Stimulated activated CD8-positive, alpha-beta memory T cell treated with anti-CD3 and anti-CD28 coated beads, Interleukin-15, amount 100 ng/mL, for 48 hours (primary cell): ENCODE measurements around the gene HS6ST1.

Source experiments
- DNase-seq, 2 donors: peaks; one replicate each; pipeline ENCODE4 v3.0.0-alpha.2; 2020; ENCODE audit warnings: low read depth in 2 of 2

Gene HS6ST1

DNA sequence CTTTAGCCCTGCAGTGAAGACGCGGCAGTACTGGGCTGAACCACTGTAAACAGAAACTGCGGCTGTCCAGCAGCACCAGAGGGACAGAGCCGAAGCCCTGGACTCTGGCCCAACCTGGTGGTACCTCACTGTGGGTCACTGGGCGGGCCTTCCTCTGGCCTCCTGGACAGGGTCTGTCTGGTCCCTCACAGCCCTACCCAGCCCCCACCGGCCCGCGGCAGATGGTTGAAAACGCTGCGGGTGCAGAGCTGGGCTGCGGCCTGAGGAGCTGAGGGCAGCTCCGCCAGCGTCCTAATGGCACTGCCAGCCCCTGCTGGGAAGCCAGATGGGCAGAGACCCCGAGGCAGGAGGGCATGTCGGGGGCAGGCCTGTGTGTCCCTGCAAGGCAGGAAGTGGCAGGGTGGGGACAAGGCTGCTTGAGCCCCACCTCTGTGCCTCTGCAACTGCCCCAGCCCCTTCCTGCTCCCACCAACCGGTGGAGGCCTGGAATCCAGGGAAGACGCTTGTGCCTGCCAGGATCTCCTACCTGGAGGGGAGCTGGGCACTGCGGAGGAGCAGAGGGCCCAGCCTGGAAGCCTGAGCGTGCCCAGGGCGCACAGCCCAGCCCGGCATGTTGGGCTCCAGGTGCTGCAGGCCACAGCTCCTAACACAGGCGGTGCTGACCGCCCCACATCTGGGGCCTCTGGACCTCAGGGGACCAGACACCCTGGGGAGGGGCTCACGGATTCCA is 36.3 kb downstream of the HS6ST1 start:
- DNase-seq: no peak

DNA sequence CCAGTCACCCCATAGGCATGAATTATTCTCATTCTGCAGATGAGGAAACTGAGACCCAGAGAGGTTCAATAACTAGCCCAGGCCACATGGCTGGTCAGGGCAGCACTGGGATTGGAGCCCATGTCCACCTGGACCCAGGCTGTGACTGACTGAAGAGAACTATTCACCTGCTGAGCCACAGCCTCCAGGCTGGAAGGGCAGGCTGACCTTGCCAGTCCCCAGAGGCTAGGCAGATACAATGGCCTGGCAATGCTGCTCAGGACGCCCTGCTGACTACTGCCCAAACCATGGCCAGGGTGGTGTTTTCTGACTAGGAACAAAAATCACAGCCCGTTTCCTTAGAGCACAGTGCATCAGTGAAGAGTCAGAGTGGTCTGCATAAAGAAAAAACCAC is 36.8 kb downstream of the HS6ST1 start:
- no peak for DNase-seq

DNA sequence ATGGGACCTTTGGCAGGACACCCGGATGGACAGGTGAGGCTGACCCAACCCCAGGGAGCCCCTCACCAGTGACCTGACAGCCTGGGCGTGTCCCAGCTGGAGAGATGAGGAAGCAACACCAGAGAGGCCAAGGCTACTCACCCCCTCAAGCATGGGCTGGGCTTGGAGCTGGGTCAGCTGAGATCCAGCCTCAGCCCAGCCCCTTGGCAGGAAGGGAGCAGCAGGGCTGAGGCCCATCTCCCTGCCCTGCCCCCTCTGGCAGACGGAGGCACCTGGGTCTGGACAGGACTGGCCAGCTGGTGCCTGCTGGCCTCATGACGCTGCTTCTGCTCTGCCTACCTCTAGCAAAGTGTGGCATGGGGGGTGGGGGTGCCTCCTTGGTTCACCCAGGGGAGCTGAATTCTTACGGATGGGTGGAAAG is 37.8 kb downstream of the HS6ST1 start:
- DNase-seq: no peak

DNA sequence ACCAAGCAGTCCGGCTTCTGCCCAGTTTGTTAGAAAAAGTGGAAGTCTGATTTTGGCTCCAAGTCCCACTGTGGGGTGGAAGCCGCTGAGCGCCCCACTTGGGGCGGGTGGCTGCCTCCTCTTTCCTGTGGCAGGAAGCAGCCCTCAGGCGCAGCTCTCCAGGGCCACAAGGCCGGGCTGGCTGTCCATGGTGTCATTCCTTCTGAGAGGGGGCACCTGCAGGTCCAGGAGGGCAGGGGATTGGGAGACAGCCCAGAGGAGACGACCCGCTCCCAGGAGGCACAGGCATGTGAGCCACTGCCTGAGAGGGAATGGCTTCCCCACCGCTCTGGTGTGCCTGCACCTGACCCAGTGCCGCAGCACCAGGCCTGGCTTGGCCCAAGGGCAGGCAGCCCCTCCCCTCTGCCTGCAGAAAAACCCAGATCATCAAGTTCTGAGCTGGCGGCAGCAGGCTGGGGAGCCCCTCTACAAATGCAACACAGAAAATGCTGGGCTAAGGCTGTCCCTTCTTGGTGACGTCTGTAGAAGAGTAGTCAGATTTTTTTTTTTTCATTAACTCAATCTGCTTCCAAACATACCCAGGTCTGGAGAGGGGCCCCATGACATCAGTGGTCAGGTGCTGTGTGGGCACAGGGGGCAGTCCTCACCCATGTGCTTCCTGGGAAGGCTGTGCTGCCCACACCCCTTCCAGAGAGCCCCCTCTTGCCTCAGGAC is 38.4 kb downstream of the HS6ST1 start:
- DNase-seq: no peak

DNA sequence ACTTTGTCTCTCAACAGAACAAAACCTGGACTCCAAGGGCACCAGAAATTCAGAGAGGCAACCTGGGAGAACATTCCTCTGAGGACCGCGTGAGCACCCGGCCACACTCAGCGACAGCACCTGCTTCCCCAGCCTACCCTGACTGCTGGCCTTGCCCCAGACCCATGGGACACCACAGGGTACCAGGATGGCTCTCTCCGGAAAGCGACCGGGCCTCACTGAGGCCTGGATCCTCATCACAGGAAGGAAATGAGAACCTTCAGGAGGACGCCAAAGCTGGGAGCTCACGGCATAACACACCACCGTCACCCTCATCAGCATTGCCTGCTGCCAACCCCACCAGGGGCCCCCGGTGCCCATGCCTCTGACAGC is 38.9 kb downstream of the HS6ST1 start:
- DNase-seq: no peak

DNA sequence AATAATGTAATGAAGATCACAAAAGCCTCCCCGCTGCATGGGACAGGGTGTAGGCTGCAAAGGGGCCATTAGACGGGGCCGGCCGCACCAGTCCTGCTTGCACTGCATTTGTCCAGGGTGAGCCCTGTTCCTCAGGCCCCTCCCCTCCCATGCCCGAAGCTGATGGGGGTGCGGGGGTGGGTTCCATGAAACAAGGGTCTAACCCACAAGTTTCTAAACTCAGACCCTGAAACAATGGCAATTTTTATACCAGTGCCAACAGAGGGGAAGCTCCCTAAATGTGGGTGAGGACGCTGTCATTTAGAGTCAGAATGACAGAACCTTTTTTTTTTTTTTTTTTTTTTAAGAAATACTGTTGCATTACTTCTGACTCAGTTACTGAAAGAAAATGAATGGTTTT is 39.7 kb downstream of the HS6ST1 start:
- DNase-seq: no peak

DNA sequence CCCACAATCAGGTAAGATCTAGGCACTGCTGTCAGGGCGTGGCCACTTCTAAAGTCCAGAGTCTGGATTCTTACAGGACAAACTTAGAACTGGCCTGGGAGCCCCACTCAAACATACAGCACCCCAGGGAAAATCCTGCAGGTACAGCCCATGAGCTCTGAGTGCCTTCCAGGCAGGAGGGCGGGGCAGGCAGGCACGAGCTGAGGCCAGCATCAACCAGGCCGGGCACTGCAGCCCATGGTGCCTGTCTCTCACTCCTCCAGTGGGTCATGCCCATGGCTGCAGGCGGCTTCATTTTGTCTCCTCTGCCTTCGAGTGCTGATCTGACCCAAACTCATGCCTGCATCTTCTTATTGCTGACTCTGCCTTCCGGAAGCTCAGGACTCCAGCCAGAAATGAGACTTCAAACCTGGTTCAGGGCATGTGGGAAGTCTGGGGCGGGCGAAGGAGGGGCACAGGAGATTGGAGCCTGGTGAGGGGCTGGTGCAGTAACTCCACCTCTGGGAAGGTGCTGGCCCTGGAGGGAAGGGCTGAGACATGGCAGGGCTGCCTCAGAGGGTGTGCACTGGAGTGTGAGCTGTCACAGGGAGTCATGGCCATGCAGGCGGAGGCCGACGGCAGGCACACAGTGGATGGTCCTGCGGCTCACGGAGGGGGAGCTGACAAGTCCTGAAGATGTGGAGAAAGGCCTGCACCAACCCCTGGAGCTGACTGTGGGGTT is 40.5 kb downstream of the HS6ST1 start:
- no peak for DNase-seq

DNA sequence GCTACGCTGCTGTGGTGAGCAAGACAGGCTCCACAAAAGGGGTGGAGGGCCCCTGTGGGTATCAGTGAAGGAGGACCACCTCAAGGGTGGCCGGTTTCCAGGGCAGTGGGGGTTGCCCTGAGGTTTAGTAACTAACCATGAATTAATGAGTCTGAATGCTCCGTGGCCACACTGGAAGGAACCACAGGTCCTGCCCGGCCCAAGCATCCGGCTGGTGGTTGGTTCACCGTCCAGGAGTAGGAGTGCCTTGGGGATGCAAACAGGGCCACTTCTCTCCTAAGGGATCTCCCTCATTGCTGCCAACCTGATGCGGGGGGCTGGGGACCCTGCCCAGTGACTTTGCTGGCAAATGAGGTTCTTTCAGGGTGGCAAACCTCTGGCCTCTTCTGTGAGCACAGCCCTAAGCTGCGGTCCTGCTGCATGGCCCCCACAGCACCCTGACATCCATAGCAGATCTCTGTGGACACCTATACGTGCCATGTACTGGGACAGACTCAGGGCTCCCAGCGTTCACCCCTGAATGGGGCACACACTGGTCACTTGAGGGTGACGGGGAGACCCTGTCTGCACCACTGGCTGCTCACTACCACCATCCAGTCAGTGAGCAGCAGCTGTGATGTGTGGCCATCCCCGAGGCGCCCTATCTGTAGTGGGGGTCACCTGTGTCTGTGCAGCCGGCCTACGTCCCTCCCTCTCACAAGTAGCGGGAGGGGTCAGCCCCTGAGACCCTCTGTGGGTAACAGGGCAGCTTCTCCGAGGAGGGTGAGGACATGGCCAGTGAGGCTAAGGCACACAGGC is 41.6 kb downstream of the HS6ST1 start:
- DNase-seq: no peak

DNA sequence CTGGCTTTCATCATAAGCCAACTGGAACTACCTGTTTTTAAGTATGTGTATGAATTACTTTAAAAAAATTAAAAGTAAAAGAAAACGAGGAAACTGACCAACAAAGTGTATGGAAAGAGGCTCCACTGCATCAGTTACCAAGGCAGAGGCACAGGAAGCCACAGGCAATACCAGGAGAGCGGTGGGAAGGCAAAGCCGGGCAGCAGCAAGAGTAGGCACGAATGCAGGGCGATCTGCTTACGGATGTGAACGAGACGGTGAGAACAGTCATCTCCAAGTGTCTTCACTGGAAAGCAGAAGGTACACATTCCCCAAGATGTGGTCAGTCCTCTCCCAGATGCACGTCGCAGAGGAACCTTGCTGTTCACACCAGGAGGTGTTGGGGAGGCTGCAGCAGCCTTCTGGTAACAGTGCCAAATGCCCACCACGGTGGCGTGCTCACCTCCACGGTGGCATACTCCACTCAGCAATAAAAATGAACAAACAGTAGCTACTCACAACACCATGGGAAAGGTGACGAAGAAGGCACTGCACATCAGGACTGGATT is 43.1 kb downstream of the HS6ST1 start:
- DNase-seq: no peak

DNA sequence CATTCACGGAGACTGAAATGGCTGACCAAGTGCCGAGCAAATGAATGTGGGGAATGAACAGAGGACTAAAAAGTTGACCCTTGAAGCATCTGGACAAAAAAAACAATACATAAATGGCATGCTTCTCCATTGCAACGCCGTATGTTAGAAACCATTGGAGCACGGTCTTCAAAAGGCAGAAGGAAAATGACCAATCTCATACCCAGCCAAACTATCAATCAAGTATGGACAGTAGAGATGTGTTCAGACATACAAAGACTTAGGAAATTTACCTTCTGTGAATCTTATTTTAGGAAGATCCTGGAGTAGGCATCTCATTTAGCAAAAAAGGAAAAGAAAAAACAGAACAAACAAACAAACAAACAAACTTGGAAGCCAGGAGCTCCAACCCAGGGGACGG is 44.5 kb downstream of the HS6ST1 start:
- DNase-seq: no peak

DNA sequence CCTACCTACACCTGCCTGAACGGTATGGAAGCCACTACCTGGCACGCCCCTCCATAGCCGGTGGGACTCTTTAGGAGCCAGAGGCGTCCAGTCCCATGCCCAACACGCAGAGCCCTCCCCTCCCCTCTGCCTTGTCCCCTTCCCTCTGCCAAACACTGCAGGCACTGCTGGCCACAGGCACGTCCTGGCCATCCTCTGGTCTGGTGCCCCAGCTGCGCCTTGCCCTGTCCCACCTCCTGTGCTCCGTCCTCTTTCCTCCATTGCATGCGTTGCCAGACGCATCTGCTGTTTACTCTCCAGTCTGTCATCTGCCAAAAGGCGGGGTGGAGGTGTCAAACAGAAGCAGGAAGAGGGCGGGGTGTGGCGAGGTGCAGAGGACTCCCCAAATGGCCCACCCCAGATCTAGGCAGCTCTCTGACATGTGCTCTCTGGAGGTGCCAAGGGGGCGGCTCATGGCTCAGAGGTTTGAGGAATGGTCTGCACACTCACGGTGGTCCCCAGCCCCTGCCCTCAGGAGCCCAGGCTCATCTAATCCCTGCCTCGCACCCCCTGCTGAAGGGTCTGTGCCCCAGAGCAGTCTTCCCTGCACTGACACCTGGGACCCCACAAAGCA is 45.1 kb downstream of the HS6ST1 start:
- no peak for DNase-seq

DNA sequence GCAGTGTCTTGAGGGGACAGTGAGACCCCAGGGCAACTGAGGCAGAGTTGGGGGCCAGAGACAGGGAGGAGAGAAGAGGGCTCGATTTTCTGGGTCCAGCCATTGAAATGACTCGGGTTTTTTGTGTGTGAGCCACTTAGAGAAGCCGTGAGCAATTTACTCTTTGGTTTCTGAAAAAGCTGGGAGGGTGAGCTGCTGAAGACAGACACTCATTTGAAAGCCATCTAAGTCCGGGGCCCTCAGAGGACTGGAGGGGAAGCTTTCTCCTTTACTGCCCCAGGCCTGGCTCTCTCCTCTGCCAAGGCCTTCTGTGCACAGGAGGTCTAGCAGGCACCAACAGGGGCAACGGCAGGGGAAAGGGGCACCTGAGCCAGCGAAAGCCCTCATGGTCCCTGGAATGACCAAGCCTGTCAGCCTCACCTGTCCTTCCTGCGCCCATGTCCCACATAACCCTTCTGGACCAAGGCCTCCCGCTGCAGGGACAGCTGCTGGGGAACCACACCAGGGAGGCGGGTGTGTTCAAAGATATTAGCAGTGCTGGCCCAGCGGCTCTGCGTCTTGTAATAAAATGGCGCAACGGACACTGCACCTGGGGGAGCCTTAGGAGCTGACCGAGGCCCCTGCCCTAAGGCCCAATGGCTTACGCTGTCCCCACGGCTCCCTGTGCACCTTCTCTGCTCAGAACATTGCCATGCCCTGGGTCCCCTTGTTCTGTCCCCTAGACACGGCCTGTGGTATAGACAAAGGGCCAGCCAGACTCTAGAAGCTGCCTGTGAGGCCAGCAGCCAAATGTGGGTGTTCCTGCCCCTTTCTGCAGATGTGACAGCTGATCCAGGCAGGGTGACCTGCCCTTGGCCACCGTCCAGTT is 45.8 kb downstream of the HS6ST1 start:
- DNase-seq: no peak

DNA sequence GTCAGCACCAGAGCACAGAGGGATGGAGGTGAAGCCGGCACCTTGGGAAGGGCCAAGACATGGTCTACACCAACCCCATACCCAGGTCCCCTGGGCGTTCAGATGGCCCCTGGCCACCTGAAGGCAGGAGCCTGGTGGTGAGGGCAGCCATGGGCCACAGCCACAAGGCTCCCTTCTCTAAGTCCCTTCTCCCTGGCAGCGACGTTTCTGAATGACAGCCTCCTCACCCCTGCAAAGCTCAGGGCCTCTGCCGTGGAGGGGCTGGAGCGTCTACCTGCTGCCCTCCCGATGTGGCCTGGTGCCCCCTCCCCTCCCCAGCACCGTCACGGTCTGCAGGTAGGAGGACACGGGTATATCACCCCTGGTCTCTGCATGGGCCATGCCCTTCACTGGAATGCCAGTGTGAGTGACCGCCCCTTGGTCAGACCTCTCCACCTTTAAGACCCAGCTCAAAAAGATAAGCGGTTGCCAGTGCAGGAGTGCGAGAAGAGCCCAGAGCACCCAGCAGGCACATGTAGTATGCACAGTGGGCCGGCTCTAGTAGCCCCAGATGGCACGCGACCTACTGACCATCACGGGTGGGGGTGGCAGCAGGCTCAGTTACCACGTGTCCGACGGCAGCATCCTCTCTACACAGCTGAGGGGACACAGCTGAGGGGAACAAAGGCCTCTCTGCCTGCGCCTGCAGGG is 46.6 kb downstream of the HS6ST1 start:
- DNase-seq: no peak

DNA sequence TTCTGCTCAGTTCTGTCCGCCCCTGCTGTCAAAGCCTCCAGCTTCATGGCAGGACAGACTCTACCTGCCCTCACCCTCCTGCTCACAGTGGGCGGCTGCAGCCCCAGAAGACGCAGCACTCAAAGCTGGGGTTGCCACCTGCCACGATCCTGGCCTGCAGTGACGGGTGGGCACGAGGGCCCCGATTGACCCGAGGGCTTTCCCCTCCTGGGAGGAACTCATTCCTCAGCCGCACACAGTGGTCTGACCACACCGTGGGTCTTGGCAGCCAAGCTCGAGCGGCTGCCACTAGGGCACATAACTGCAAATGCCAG is 47.1 kb downstream of the HS6ST1 start:
- no peak for DNase-seq

DNA sequence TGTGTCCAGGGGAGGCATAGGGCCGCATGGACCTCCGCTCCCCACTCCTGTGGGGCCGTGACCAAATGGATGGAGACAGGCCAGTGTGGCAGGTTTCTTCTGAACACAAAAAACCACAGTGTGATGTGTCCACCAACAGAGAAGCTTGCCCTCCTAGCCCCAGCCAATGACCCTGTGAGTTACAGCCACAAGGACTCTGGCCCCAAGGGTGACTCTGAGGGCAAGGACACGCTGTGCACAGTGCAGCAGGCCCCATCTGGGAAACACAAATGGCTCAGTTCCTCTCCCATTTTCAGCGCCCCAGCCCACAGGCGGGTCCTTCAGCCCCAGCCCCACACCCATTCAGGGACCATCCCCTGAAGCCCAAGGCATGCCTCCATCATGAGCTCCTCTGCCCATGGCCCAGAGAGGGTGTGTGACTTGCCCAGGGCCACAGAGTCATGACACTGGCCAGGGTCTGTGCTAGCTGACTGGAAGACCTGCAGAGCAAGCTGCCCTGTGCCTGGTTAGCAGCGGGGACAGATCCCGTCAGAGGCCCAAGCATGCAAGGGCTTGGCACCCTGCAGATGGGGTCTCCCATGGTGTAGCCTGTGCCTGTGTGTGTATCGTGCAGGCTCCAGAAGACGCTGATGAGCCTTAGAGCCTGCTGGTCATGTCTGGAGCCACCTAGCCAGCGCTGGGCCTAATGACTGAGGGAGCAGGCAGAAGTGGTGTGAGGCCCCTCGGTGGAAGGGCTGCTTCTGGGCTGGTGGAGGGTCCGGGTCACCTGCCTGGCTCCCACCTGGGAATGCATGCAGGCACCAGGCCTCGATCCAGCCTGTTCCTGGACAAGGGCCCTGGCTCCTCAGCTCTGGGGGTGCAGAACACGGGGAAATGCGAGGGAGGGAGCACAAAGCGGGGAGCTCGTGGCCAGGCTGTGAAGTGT is 47.7 kb downstream of the HS6ST1 start:
- DNase-seq: no peak

DNA sequence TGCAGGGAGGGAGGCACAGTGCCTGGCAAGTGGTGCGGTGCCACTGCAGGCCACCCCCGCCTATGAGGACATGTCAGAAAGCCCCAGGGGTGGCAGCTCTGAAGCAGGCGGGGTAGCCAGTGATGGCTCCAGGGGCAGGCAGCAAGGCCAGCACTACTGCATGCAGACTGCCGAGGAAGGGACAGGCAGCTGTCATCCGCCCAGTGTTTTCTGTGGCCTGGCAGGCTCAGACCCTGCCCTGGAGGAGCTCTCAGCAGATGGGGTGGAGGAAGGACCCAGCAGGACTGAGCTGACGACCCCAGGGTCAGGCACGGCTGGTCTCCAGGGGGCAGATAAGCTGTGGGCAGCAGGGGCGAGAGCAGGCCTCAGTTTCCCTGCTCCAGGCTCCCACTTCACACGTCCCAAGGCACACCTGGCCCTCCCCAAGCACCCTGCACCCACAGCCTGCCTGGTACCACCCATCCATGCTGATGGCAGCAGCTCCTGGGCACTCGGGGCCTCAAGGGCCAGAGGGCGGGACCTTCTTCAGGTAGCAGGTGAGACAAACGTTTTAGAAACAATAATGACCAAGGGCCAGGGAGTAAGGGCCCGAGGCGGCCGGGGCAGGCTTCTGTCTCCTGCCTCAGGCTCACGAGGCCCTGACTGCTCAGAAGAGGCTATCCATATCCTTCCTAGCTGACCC is 48.5 kb downstream of the HS6ST1 start:
- no peak for DNase-seq

DNA sequence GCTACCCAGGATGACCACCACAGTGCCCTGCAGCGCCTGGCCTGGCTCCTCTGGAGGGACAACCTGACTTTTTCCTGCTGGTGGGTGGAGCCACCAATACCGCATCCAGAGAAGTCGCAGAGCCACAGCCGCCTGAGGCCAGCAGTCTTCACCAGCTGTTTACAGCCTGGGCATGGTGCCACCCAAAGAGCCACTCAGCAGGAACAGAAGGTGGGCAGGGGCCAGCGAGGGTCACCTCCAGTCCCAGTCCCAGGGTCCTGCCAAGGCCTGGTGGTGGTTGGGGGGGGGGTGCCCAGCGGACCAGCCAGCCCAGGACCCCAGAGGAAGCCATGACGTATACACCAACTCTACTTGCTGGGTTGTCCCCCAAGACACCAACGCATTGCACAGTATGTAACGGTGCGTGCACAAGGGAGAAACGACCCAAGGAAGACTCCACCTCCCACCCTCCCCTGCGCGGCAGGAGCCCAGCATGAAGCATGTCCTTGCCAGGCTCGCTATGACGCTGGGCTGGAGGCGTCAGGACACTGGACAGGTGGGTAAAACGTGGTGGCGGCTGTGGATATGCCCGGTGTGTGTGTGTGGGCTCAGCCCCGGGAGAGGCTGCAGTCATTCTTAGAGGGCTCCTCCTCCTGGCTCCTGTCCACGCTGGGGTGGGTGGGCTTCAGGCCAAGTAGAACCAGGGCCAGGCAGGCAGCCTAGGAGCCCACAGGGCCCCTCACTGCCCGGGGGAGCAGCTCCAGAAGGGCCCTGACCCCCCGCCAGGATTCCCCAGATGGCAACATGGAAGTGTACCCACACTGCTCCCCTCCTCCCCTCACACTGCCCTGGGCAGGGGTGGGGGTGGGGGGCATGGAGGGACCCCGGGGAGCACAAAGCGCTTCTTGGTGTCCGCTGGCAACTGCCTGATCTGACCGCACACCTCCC is 49.3 kb downstream of the HS6ST1 start:
- no peak for DNase-seq
